ENCODE data around the gene RBFA.

- TF ChIP-seq POLR2A (IDR thresholded peaks at IDR 0.05) (no peak), CTCF (IDR thresholded peaks at IDR 0.05) (no peak), POLR2AphosphoS5 (IDR thresholded peaks at IDR 0.05) (no peak)
These were observed 25.7 kb downstream of the RBFA start for GRCh38 chr18:80059945-80060344.

All from prostate gland (tissue), 2 donors.